GM12878 (cell line): ENCODE results near the gene DKK3. TPM values are rescaled to one million over a fixed set of nuclear protein-coding genes. Genes with fewer than 3 reads are reported as not detected.

Experiments
- ATAC-seq: fragments of 200-7000 bp; cut with Tn5 transposase; 3 replicates; pipeline ENCODE4 v1.9.1; 2020; ENCODE audit warnings: mild to moderate bottlenecking, moderate library complexity
- BruUV-seq: library from RNA; stranded (reverse); fragments of 400-500 nt; replicated peaks from 2 replicates; lab custom pipeline; 2021; lab: Mats Ljungman, UMichigan
- CTCF ChIA-PET: fragments of 300-600 bp; sonication (Branson Sonifier 250); formaldehyde crosslinking; extraction: SDS; loops from one replicate; lab custom pipeline; 2021; ENCODE audit warnings: inconsistent platforms; lab: Yijun Ruan, JAX
- POLR2A ChIA-PET: fragments of 350-600 bp; formaldehyde crosslinking; extraction: SDS; loops from one replicate; lab custom pipeline; 2021; ENCODE audit warnings: inconsistent platforms; lab: Charles Lee
- RAD21 ChIA-PET: fragments of 300-600 bp; sonication (Branson Sonifier 250); formaldehyde crosslinking; loops from one replicate; lab custom pipeline; 2023; ENCODE audit warnings: antibody characterized with exemption; ENCODE audit not compliant: unreplicated experiment; lab: Charles Lee
- SMC1A ChIA-PET: fragments of 300-600 bp; sonication (Branson Sonifier 250); formaldehyde crosslinking; loops from one replicate; lab custom pipeline; 2023; ENCODE audit not compliant: unreplicated experiment, uncharacterized antibody; lab: Charles Lee
- DNase-seq: peaks from one replicate; pipeline ENCODE4 v3.0.0-alpha.2; 2011; ENCODE audit warnings: low read depth, low spot score
- FAIRE-seq: peaks from 3 replicates; lab custom pipeline; 2011; peaks lifted over from hg19 to GRCh38; lab: Jason Lieb, UNC
- H2AFZ ChIP-seq: 2 replicates; pipeline ENCODE4 v1.6.0; 2011; ENCODE audit warnings: low read depth, low read length, control low read depth; ENCODE audit not compliant: control insufficient read depth
- H3K27ac ChIP-seq: 2 replicates; pipeline ENCODE4 v1.5.1; 2011; ENCODE audit warnings: control low read depth; ENCODE audit not compliant: control insufficient read depth, insufficient read depth
- H3K27me3 ChIP-seq, 2 experiments: replicated peaks in 1 of 2; 2 replicates each; pipeline versions ENCODE4 v1.6.0 to v1.6.1; 2011; ENCODE audit warnings: low read length in 1 of 2; ENCODE audit not compliant: control insufficient read depth in 2 of 2, insufficient read depth in 2 of 2
- H3K36me3 ChIP-seq, 2 experiments: 2 replicates each; pipeline ENCODE4 v1.5.1; 2011; ENCODE audit warnings: low read length in 1 of 2; ENCODE audit not compliant: control insufficient read depth in 2 of 2, insufficient read depth in 2 of 2
- H3K4me1 ChIP-seq: 2 replicates; pipeline ENCODE4 v1.6.1; 2011; ENCODE audit warnings: mild to moderate bottlenecking, low read length, moderate library complexity, mixed read lengths; ENCODE audit not compliant: control insufficient read depth, insufficient read depth
- H3K4me2 ChIP-seq: 2 replicates; pipeline ENCODE4 v1.6.0; 2011; ENCODE audit warnings: control low read depth; ENCODE audit not compliant: control insufficient read depth, insufficient read depth
- H3K4me3 ChIP-seq: fragments of 200-600 bp; sonication (generic); 2 replicates; pipeline ENCODE4 v1.5.1; 2016
- H3K79me2 ChIP-seq: 2 replicates; pipeline ENCODE4 v1.6.0; 2011; ENCODE audit warnings: low read length; ENCODE audit not compliant: control insufficient read depth, insufficient read depth
- H3K9ac ChIP-seq: 2 replicates; pipeline ENCODE4 v1.8.0; 2011; ENCODE audit warnings: low read length, control low read depth, mixed read lengths; ENCODE audit not compliant: control insufficient read depth, insufficient read depth
- H3K9me3 ChIP-seq: replicated peaks from 3 replicates; pipeline ENCODE4 v1.5.1; 2011; ENCODE audit warnings: mild to moderate bottlenecking, low read length; ENCODE audit not compliant: control insufficient read depth, insufficient read depth
- H4K20me1 ChIP-seq: 2 replicates; pipeline ENCODE4 v1.6.0; 2011; ENCODE audit not compliant: control insufficient read depth, insufficient read depth
- BHLHE40 ChIP-seq, 2 experiments: fragments of 450-650 bp in 1 of 2; IDR thresholded peaks; 2 replicates each; pipeline ENCODE4 v1.6.1; 2011 to 2017; ENCODE audit warnings: low read depth in 2 of 2, borderline replicate concordance in 1 of 2, improper control_type of control experiment in 1 of 2, low read length in 1 of 2, mild to moderate bottlenecking in 1 of 2
- DPF2 ChIP-seq: fragments of 450-650 bp; IDR thresholded peaks from 2 replicates; pipeline ENCODE4 v1.6.1; 2017; ENCODE audit warnings: mild to moderate bottlenecking
- ESRRA ChIP-seq: IDR thresholded peaks from 2 replicates; pipeline ENCODE4 v1.6.1; 2012; ENCODE audit warnings: mild to moderate bottlenecking, low read length, improper control_type of control experiment
- ETV6 ChIP-seq, 2 experiments: fragments of 450-650 bp in 1 of 2; IDR thresholded peaks in 1 of 2; conservative IDR thresholded peaks in 1 of 2; 2 replicates each; pipeline ENCODE4 v1.6.1; 2014; ENCODE audit warnings: antibody characterized with exemption in 1 of 2, borderline replicate concordance in 1 of 2, low read depth in 1 of 2, mild to moderate bottlenecking in 1 of 2, moderate library complexity in 1 of 2
- IRF4 ChIP-seq: IDR thresholded peaks from 2 replicates; pipeline ENCODE4 v1.6.1; 2011; ENCODE audit warnings: low read depth, low read length
- NR2C2 ChIP-seq: IDR thresholded peaks from 2 replicates; pipeline ENCODE4 v1.6.1; 2011; ENCODE audit warnings: borderline replicate concordance, low read depth; ENCODE audit not compliant: control insufficient read depth, insufficient read length
- PAX8 ChIP-seq: fragments of 450-650 bp; IDR thresholded peaks from 2 replicates; pipeline ENCODE4 v1.6.1; 2017; ENCODE audit warnings: mild to moderate bottlenecking, moderate library complexity
- SMAD1 ChIP-seq: fragments of 450-650 bp; IDR thresholded peaks from 2 replicates; pipeline ENCODE4 v1.6.1; 2018; ENCODE audit warnings: mild to moderate bottlenecking, low read depth; ENCODE audit not compliant: partially characterized antibody
- TBL1XR1 ChIP-seq: IDR thresholded peaks from 2 replicates; pipeline ENCODE4 v1.6.1; 2012; ENCODE audit warnings: low read depth, low read length, improper control_type of control experiment
- TCF3 ChIP-seq: IDR thresholded peaks from 2 replicates; pipeline ENCODE4 v1.6.1; 2012; ENCODE audit warnings: low read depth, mild to moderate bottlenecking, low read length, borderline replicate concordance; ENCODE audit not compliant: insufficient read depth
- WRNIP1 ChIP-seq: IDR thresholded peaks from 2 replicates; pipeline ENCODE4 v1.6.1; 2011; ENCODE audit warnings: low read depth, low read length, improper control_type of control experiment, borderline replicate concordance
- ZNF384 ChIP-seq: IDR thresholded peaks from 2 replicates; pipeline ENCODE4 v1.6.1; 2012; ENCODE audit warnings: low read depth, mild to moderate bottlenecking, low read length, improper control_type of control experiment, borderline replicate concordance
- ZNF592 ChIP-seq: fragments of 450-650 bp; IDR thresholded peaks from 2 replicates; pipeline ENCODE4 v1.6.1; 2017; ENCODE audit warnings: mild to moderate bottlenecking, moderate library complexity
- ZZZ3 ChIP-seq: IDR thresholded peaks from 2 replicates; pipeline ENCODE4 v1.6.1; 2011; ENCODE audit warnings: low read depth; ENCODE audit not compliant: control insufficient read depth, insufficient read length
- WGBS: methylation state at CpG from one replicate; pipeline ENCODE4 v1.1.6; 2016; ENCODE audit warnings: low lambda C conversion rate; ENCODE audit not compliant: insufficient replicate concordance, insufficient coverage; ENCODE audit errors: missing lambda C conversion rate; 5-methylcytosine and 5-hydroxymethylcytosine counted together
- in situ Hi-C: fragments of 300-500 bp; cut with MboI; formaldehyde crosslinking; loops from 9 replicates; pipeline ENCODE4 v1.14.3; 2018; ENCODE audit warnings: mixed read lengths
- intact Hi-C: fragments of 100-400 bp; cut with micrococcal nuclease; formaldehyde crosslinking; loops from one replicate; pipeline ENCODE4 v1.14.2; 2022; ENCODE audit not compliant: unreplicated experiment
- polyA plus RNA-seq, 11 experiments: library from polyadenylated mRNA; depleted of rRNA in 4 of 11; unstranded in 6 of 11; stranded (reverse) in 5 of 11; fragments of >200 nt; fragmentation: Nextera tagmentation in 4 of 11; fragmentation: Illumina TruSeq in 1 of 11; extraction: Ambion mirVana in 4 of 11; extraction: Trizol in 1 of 11; gene quantifications; 1 replicate in 1 of 11; 2 replicates in 10 of 11; pipeline versions ENCODE4 v1.2.1 to v1.2.3, GENCODE V29; 2011 to 2016; ENCODE audit warnings: inconsistent platforms in 2 of 11, missing spikeins in 2 of 11, low read depth in 1 of 11
- total RNA-seq, 4 experiments: library from RNA; depleted of rRNA in 3 of 4; stranded (reverse); fragments of >200 nt in 3 of 4; fragmentation: Illumina TruSeq in 1 of 4; extraction: Trizol in 1 of 4; gene quantifications; 2 replicates each; pipeline versions ENCODE4 v1.2.1 to v1.2.3, GENCODE V29; 2013 to 2021

DKK3 gene
- total and polyA plus RNA-seq, 10 of the 15 experiments (the other 5 are each of a cell fraction or from before 2014, with no cell fraction given) = 0.07 to 0.16 (median 0.15) TPM; not detected in 7

- no peak overlapping the region for H2AFZ ChIP-seq
- intact Hi-C loops = no loop called here
- ChIA-PET SMC1A (interaction anchor here (0.8 kb wide), 1 partner anchor 15 kb away, joined by 3 read pairs; no protein-coding TSS in a partner anchor), RAD21 (no interaction called here), POLR2A (no interaction called here), CTCF (no interaction called here)
- no peaks in the 10 kb centered on the region for H3K9me3 ChIP-seq
- WGBS = 100% methylated on average over 1 of the region's 1 CpG
- DNase-seq (no peak), FAIRE-seq (no peak), ATAC-seq (no peak)
- H3K79me2 ChIP-seq = no peaks in the 10 kb centered on the region
- H3K4me1 ChIP-seq = no peaks in the 10 kb centered on the region
- no peak overlapping the region for H3K27ac ChIP-seq
- H3K4me3 ChIP-seq = no peak overlapping the region
- BruUV-seq = no TSS peak
- in situ Hi-C loops = no loop called here
- no peaks in the 10 kb centered on the region; a peak in 1 of 4 replicates for H3K36me3 ChIP-seq
- no peak overlapping the region for H3K9ac ChIP-seq
- no peaks in the 10 kb centered on the region for H3K27me3 ChIP-seq
- no peak for TF ChIP-seq IRF4
- no peak overlapping the region for H3K4me2 ChIP-seq
- H4K20me1 ChIP-seq = no peaks in the 10 kb centered on the region
Observed at GRCh38 chr11:11916981-11917399, 91.4 kb downstream of the DKK3 start.

GRCh38 chr11:11915625-11916024 lies 92.8 kb downstream of the DKK3 start:
- Histone ChIP-seq H3K4me3 (no peak overlapping the region), H2AFZ (no peak overlapping the region), H3K27me3 (no peaks in the 10 kb centered on the region), H3K27ac (no peak overlapping the region), H4K20me1 (no peaks in the 10 kb centered on the region), H3K9me3 (no peaks in the 10 kb centered on the region), H3K79me2 (no peaks in the 10 kb centered on the region), H3K4me1 (no peaks in the 10 kb centered on the region), H3K36me3 (no peaks in the 10 kb centered on the region), H3K4me2 (no peak overlapping the region), H3K9ac (no peak overlapping the region)
- RAD21 ChIA-PET = no interaction called here
- CTCF ChIA-PET = interaction anchor here (0.6 kb wide), 1 partner anchor 11 kb away, joined by 3 read pairs; no protein-coding TSS in a partner anchor
- no peak for DNase-seq
- SMC1A ChIA-PET = interaction anchor here (0.7 kb wide), 1 partner anchor 1395 kb away, joined by 3 read pairs; no protein-coding TSS in a partner anchor
- POLR2A ChIA-PET = no interaction called here
- intact Hi-C loops (no loop called here), in situ Hi-C loops (no loop called here)
- 100% methylated on average over 2 of the region's 2 CpGs for WGBS
- no TSS peak for BruUV-seq
- no peak for FAIRE-seq
- no peak for ATAC-seq
- TF ChIP-seq SMAD1 (no peak), ZNF592 (no peak), ETV6 (conservative IDR thresholded peaks at IDR 0.05 in 1 of 2, IDR thresholded peaks at IDR 0.05 in 1 of 2; ENCODE audit: borderline replicate concordance in 1 of 2, low read depth in 1 of 2) (no peak), BHLHE40 (IDR thresholded peaks at IDR 0.05; ENCODE audit: borderline replicate concordance in 1 of 2, low read depth in 2 of 2, low read length in 1 of 2) (no peak), ZNF384 (no peak), ESRRA (no peak), TCF3 (no peak), NR2C2 (no peak), PAX8 (no peak), ZZZ3 (no peak), TBL1XR1 (no peak), DPF2 (no peak), WRNIP1 (no peak)
